ENCODE measurements around the gene MGLL. TPM values are rescaled to one million over a fixed set of nuclear protein-coding genes. Genes with fewer than 3 reads are reported as not detected.

Gene MGLL
- total and polyA plus RNA-seq, 2 donors from 2014 or later, result 74.2 to 250 TPM

GRCh38 chr3:127738192-127738840 lies 84.0 kb downstream of the MGLL start:
- FAIRE-seq (no peak), DNase-seq (peak in 3 of 5 donors; percentile 18 to 84 (median 66))
- Histone ChIP-seq H3K27ac (ENCODE audit: low read depth in 2 of 2, low read length in 2 of 2) (peak overlapping the region; percentile 85 to 90), H3K36me3 (ENCODE audit: control insufficient read depth in 2 of 3, insufficient read depth in 3 of 3, low read length in 3 of 3) (no peaks in the 10 kb centered on the region), H3K9ac (ENCODE audit: low read length in 3 of 3) (peak overlapping the region in 2 of 3 donors; percentile 25 to 55), H3K4me1 (ENCODE audit: control insufficient read depth in 2 of 3, insufficient read depth in 2 of 3, low read depth in 1 of 3, low read length in 3 of 3) (peaks cover 10 to 49% (median 39%) of the 10 kb centered on the region in 3 donors), H3K9me3 (ENCODE audit: control insufficient read depth in 2 of 3, insufficient read depth in 1 of 3, low read length in 3 of 3) (no peaks in the 10 kb centered on the region), H3K27me3 (ENCODE audit: control insufficient read depth, insufficient read depth, low read length) (no peaks in the 10 kb centered on the region), H3K4me3 (ENCODE audit: low read length in 3 of 3) (no peak overlapping the region)
- TF ChIP-seq, protein P1, sequence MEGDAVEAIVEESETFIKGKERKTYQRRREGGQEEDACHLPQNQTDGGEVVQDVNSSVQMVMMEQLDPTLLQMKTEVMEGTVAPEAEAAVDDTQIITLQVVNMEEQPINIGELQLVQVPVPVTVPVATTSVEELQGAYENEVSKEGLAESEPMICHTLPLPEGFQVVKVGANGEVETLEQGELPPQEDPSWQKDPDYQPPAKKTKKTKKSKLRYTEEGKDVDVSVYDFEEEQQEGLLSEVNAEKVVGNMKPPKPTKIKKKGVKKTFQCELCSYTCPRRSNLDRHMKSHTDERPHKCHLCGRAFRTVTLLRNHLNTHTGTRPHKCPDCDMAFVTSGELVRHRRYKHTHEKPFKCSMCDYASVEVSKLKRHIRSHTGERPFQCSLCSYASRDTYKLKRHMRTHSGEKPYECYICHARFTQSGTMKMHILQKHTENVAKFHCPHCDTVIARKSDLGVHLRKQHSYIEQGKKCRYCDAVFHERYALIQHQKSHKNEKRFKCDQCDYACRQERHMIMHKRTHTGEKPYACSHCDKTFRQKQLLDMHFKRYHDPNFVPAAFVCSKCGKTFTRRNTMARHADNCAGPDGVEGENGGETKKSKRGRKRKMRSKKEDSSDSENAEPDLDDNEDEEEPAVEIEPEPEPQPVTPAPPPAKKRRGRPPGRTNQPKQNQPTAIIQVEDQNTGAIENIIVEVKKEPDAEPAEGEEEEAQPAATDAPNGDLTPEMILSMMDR (IDR thresholded peaks at IDR 0.05; ENCODE audit: borderline replicate concordance, extremely low read depth, insufficient read depth), result no peak
- intact Hi-C loops (cut with DNase I), result no loop called here

- peak in 1 of 5 donors; percentile 51 for DNase-seq
- intact Hi-C loops (cut with DNase I), result no loop called here
- H3K4me3 ChIP-seq (ENCODE audit: low read length in 3 of 3), result no peak overlapping the region
- H3K9me3 ChIP-seq (ENCODE audit: control insufficient read depth in 2 of 3, insufficient read depth in 1 of 3, low read length in 3 of 3), result no peaks in the 10 kb centered on the region
- H3K27ac ChIP-seq (ENCODE audit: low read depth in 2 of 2, low read length in 2 of 2), result peak overlapping the region; percentile 30 to 82
- H3K36me3 ChIP-seq (ENCODE audit: control insufficient read depth in 2 of 3, insufficient read depth in 3 of 3, low read length in 3 of 3), result no peaks in the 10 kb centered on the region
- TF ChIP-seq, protein P1 (IDR thresholded peaks at IDR 0.05; ENCODE audit: borderline replicate concordance, extremely low read depth, insufficient read depth), result no peak
- H3K27me3 ChIP-seq (ENCODE audit: control insufficient read depth, insufficient read depth, low read length), result no peaks in the 10 kb centered on the region
- no peak for FAIRE-seq
- H3K4me1 ChIP-seq (ENCODE audit: control insufficient read depth in 2 of 3, insufficient read depth in 2 of 3, low read depth in 1 of 3, low read length in 3 of 3), result peaks cover 10 to 58% (median 44%) of the 10 kb centered on the region in 3 donors
- no peak overlapping the region for H3K9ac ChIP-seq (ENCODE audit: low read length in 3 of 3)
Observed at GRCh38 chr3:127736801-127737539, 85.3 kb downstream of the MGLL start.

DNA sequence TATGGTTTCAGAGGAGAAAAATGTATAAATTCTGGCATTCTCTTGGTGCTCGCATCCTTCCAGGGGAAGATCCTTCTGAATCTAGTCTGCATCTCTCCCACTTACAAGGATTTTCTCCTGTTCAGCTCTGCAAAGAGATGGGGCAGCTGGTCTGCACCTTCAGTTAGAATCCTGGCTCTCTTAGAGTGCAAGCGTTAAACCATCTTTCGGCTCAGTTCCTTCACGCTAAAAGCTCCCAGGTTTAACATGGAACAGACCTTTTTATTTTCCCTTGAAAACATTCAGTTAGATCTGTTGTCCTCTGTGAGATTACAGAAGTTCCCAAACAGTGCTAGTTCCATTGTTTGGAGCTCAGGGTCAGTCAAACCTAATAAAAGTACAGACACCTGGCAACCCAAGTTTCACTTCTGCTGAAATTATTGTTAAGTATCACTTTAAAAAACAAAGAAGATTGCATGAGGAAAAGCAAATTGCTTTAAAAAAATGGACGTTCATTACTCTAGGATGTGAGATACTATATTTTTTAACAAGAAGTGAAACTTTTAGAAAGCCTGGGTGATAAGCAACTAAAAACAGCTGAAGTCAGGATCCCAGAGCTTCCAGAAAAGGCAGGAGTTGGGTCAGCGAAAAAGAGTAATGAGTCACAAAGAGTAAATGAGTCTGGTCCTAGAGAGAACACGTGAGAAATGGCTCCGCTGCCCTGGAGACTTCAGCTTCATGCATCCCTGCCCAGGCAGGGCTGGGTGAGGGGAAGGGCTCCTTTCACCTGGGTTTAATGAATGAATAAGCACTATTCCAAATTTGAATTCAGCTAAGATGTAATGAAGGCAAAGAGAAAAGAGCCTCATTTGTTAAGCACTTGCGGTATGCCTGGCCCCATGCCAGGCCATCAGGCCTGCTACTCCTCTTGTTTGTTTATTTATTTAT lies 86.3 kb downstream of the MGLL start:
- H3K9ac ChIP-seq (ENCODE audit: low read length in 3 of 3), result peak overlapping the region in 2 of 3 donors; percentile 8 to 9
- H3K4me3 ChIP-seq (ENCODE audit: low read length in 3 of 3), result no peak overlapping the region
- H3K4me1 ChIP-seq (ENCODE audit: control insufficient read depth in 2 of 3, insufficient read depth in 2 of 3, low read depth in 1 of 3, low read length in 3 of 3), result peaks cover 10 to 56% (median 44%) of the 10 kb centered on the region in 3 donors
- no peaks in the 10 kb centered on the region for H3K9me3 ChIP-seq (ENCODE audit: control insufficient read depth in 2 of 3, insufficient read depth in 1 of 3, low read length in 3 of 3)
- TF ChIP-seq, protein P1 (IDR thresholded peaks at IDR 0.05; ENCODE audit: borderline replicate concordance, extremely low read depth, insufficient read depth), result no peak
- H3K27ac ChIP-seq (ENCODE audit: low read depth in 2 of 2, low read length in 2 of 2), result peak overlapping the region; percentile 58 to 82
- FAIRE-seq, result peak; percentile 76
- no peaks in the 10 kb centered on the region for H3K36me3 ChIP-seq (ENCODE audit: control insufficient read depth in 2 of 3, insufficient read depth in 3 of 3, low read length in 3 of 3)
- intact Hi-C loops (cut with DNase I), result no loop called here
- DNase-seq, result peak; percentile 69 to 90 (median 86)
- H3K27me3 ChIP-seq (ENCODE audit: control insufficient read depth, insufficient read depth, low read length), result no peaks in the 10 kb centered on the region

Measured in kidney (tissue), 14 donors.